ENCODE measurements around the gene CCR3.
A peak's percentile ranks its signal among the peaks of the same experiment; 100 is the strongest.

Gene CCR3

DNA sequence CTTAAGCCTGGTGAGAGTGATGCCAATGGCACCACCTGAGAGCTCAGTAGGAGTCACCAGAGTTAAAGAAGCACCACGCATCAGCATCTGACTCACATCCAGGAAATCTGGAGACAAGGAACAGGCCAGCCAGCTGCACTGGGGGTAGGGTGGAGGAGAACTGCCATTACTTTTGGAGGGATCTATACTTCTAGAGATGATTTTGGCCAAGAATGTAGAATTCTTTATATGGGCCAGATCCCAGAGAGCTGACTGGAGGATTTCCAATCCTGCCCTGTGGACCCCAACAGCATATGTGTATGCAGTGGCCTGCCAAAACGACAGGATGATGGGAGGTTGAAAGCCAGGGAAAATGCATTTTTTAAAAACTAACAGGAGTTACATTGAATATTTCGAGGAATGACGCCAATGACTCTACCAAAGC is 29.8 kb downstream of the CCR3 start:
- DNase-seq: no peak

GRCh38 chr3:46276497-46277099 is 34.3 kb downstream of the CCR3 start:
- DNase-seq: peak in 9 of 51 donors; percentile 2 to 33 (median 3)

- no peak for DNase-seq
Observed at GRCh38 chr3:46277476-46277875, 35.2 kb downstream of the CCR3 start.

GRCh38 chr3:46278816-46279672 is 36.8 kb downstream of the CCR3 start:
- no peak for DNase-seq

DNA sequence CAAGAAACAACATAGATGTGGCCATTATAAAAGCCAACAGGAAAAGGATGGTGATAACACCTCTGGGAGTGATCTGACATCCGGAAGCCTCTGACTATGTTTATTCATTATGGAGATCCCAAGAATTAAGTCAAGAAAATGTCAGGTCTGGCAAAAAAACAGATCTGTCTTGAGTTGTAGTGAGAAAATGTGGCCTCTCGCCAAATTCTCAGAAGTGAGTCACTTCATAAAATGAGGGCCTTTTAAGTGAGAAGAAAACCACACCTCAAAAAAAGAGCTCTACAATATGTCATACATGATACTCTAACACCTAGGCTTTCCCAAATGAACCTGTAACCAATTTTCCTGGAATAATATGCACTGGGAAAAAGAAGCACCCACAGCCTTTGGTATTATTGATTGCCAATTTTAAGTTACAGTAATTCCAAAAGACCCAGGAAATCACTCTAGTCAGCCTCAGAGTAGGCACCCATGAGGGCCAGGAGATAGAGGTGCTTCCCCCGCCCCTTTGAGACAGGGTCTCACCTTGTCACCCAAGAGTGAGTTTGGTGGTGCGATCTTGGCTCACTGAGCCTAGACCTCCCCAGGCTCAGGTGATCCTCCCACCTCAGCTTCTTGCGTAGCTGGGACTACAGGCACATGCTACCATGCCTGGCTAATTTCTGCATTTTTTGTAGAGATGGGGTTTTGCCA is 38.0 kb downstream of the CCR3 start:
- no peak for DNase-seq

DNA sequence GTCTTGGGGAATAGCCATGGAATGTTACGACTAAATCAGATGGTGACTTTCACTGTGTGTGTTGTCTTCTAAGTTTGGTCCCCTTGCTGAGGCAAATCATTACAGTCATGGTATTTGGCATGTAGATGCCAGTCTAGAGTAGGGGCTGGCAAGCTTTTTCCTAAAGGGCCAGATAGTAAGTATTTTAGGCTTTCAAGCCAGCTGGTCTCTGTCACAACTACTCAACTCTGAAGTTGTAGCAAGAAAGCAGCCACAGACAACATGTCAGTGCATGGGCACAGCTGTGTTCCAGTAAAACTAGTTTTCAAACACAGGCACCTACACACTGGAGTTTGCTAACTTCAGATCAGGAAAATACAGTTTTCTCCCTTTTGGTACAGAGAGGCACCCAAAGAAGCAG is 39.3 kb downstream of the CCR3 start:
- DNase-seq: no peak

GRCh38 chr3:46282041-46282440 is 39.8 kb downstream of the CCR3 start:
- no peak for DNase-seq

DNA sequence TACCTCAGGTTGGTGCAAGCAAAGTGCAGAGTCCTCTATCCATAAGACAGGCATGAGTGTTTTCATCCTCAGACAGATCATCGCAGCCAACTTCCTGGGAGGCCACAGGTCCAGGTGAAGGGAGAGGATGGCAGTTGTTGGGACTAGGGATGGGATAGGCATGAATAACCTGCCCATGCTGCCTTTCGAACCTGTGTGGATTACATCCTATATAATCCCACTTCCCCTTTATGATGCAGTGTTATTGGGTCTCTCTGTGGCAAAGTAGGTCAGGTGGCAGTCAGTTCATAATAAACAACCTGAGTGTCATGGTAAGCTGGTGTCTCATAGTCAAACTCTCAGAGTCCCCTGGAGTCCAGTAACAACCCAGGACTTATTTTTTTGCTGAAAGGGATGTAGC is 40.4 kb downstream of the CCR3 start:
- no peak for DNase-seq

- no peak for DNase-seq
Observed at GRCh38 chr3:46283881-46284450, 41.7 kb downstream of the CCR3 start.

GRCh38 chr3:46284981-46285683 is 42.9 kb downstream of the CCR3 start:
- no peak for DNase-seq

DNA sequence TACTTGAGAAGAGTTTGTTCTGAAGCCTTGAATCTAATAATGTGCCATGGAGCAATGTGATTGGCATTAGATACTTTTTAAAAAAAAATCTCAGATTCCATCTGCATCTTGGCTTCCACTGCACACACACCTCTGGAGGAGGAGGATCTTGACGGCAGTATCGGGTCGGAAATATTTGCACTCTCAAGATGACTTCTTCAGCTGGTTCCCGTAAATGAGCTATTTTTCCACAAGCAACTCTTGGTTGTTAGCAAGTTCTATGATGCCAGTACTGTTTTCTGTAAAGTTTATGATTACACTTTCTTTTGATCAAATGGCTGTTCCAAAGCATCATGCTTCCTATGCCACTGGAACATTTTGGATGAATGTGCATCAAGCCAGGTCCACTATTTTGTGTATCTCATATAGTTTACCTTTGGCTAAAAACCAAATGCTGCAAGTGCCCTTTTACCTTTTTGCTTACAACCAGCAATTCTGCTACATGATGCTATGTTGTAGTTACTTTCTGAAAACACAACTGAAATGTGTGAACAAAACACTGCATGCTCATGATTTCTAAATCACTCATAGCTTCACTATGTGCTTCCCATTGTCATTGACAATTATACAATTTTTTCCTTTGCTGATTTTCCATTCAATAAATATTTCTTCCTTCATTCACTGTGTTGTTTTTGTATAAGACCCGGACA is 43.8 kb downstream of the CCR3 start:
- DNase-seq: no peak

GRCh38 chr3:46286947-46287565 is 44.8 kb downstream of the CCR3 start:
- DNase-seq: no peak

DNA sequence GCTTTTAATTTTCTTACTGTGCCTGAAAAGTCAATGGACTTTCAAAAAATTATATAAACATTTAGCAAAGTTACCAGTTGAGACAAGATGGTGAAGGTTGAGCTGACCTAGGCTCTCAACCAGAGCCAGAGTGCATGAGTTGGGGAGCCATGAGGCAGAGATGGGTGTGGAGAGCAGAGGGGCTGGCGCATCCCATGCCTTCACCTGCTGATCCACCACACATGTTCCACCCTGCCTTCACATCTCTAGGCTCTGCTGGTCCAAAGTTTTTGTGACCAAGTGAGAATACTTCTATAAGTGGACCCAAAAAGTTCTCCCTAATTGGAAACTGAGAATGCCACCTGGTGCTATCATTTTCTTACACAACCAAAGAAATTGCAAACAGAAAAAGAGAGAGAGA is 47.3 kb downstream of the CCR3 start:
- DNase-seq: no peak

DNA sequence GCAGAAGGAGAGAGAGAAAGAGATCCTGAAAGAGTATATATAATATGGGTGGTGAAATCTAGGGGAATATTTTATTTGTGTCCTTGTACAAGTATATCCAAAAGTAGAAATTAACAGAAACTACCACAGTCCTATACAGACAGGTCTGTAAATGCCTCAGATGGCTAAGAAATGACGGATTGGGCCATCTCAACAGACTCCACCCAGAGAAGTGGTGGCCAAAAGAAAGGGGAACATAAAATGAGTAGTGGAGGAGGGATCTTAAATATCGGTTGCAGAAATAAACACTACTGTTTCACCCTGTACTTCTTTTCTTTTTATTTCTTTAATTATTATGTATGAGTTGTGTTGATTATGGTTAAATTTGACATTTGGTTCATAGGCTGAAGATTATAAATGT is 47.7 kb downstream of the CCR3 start:
- DNase-seq: no peak

- no peak for DNase-seq
Observed at GRCh38 chr3:46291046-46291445, 48.8 kb downstream of the CCR3 start.

DNA sequence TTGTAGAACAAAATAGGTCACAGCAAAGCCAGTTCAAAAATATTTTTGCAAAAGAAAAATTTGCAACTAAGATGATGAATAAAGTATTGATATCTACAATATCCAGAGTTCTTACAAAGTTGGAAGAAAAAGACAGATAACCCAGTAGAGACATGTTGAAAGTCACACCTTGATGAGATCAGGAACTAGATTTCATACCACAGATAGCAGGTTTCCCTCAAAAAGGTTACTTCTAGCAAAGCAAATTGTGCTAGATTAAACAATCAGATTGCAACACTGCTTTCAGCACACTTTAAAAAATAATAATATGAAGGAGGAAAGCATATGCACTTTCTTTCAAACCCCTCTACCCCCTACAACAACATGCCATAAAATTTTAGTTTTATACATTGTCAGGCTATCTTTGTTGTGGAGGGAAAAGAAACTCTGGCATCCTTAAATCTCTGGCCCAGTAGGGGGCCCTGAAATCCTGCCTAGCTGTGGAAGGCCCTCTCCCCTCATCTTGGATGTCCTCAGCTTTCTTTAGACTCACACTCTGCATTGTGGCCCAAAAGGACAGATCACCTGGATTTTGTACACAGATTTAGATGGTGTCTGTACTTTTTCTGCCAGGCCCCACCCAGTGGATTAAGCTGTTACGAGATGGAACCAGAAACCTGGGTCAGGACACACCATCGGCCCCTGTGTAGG is 50.9 kb downstream of the CCR3 start:
- DNase-seq: no peak

GRCh38 chr3:46293991-46294833 is 52.0 kb downstream of the CCR3 start:
- no peak for DNase-seq

GRCh38 chr3:46296826-46297225 is 54.6 kb downstream of the CCR3 start:
- no peak for DNase-seq
